GM21390 (cell line): ENCODE data around the gene PIRT.
A peak's percentile ranks its signal among the peaks of the same experiment; 100 is the strongest.
"Not testable (repeated sequence)": the region's sequence is repeated elsewhere in the genome, so short reads cannot be mapped to it uniquely, and the experiment has no call there.

Experiments used
- ATAC-seq: cut with Tn5 transposase; IDR thresholded peaks from one replicate; pipeline ENCODE4 v1.9.1; 2021; ENCODE audit not compliant: unreplicated experiment

PIRT gene

GRCh38 chr17:10837921-10838320 is at the start of gene PIRT:
Gene PIRT, minus strand, starts transcription at chr17:10838087. Its CDS starts 12,442 bp downstream, at chr17:10825645.
- no peak for ATAC-seq

GRCh38 chr17:10881959-10882358 is 44.1 kb upstream of the PIRT start:
- ATAC-seq: no peak

- no peak for ATAC-seq
These were observed 41.4 kb upstream of the PIRT start for GRCh38 chr17:10879190-10879836.

- ATAC-seq: no peak
These were observed 38.2 kb upstream of the PIRT start for GRCh38 chr17:10875984-10876555.

- no peak for ATAC-seq
These were observed 37.6 kb upstream of the PIRT start for GRCh38 chr17:10875430-10875851.

GRCh38 chr17:10871914-10872313 is 34.0 kb upstream of the PIRT start:
- no peak for ATAC-seq

- ATAC-seq: no peak
These were observed 32.6 kb upstream of the PIRT start for GRCh38 chr17:10870336-10871050.

GRCh38 chr17:10868744-10869143 is 30.9 kb upstream of the PIRT start:
- not testable (repeated sequence) for ATAC-seq

GRCh38 chr17:10859051-10859450 is 21.2 kb upstream of the PIRT start:
- ATAC-seq: no peak

GRCh38 chr17:10857976-10858375 is 20.1 kb upstream of the PIRT start:
- ATAC-seq: no peak

- ATAC-seq: not testable (repeated sequence)
These were observed 8.7 kb upstream of the PIRT start for GRCh38 chr17:10846636-10847035.

- ATAC-seq: no peak
These were observed 7.5 kb upstream of the PIRT start for GRCh38 chr17:10845388-10845751.

- peak; percentile 90 for ATAC-seq
These were observed 6.9 kb upstream of the PIRT start for GRCh38 chr17:10844621-10845387.

GRCh38 chr17:10843811-10844210 is 5.9 kb upstream of the PIRT start:
- no peak for ATAC-seq

GRCh38 chr17:10842658-10843057 is 4.8 kb upstream of the PIRT start:
- ATAC-seq: no peak

- ATAC-seq: no peak
These were observed 795 bp upstream of the PIRT start for GRCh38 chr17:10838682-10839081.

GRCh38 chr17:10836966-10837590 is 809 bp downstream of the PIRT start:
- no peak for ATAC-seq

GRCh38 chr17:10836145-10836544 is 1.7 kb downstream of the PIRT start:
- ATAC-seq: no peak

- no peak for ATAC-seq
These were observed 6.2 kb downstream of the PIRT start for GRCh38 chr17:10831696-10832095.

GRCh38 chr17:10827898-10828552 is 9.9 kb downstream of the PIRT start:
- no peak for ATAC-seq

- no peak for ATAC-seq
These were observed 13.0 kb downstream of the PIRT start for GRCh38 chr17:10824874-10825273.
